ENCODE measurements around the gene ZGPAT.
"Not testable (repeated sequence)": the region's sequence is repeated elsewhere in the genome, so short reads cannot be mapped to it uniquely, and the experiment has no call there.

The ZGPAT gene

GRCh38 chr20:63703471-63703975, 4.3 kb upstream of the ZGPAT start:
- DNase-seq, result no peak

GRCh38 chr20:63703976-63704748, 3.7 kb upstream of the ZGPAT start:
- no peak for DNase-seq

- no peak for DNase-seq
These were observed 3.1 kb upstream of the ZGPAT start for GRCh38 chr20:63704749-63705117.

- no peak for DNase-seq
These were observed 2.4 kb upstream of the ZGPAT start for GRCh38 chr20:63705232-63706026.

GRCh38 chr20:63706027-63706695, 1.7 kb upstream of the ZGPAT start:
- no peak for DNase-seq

GRCh38 chr20:63706852-63707557, 834 bp upstream of the ZGPAT start:
- DNase-seq, result no peak

DNA sequence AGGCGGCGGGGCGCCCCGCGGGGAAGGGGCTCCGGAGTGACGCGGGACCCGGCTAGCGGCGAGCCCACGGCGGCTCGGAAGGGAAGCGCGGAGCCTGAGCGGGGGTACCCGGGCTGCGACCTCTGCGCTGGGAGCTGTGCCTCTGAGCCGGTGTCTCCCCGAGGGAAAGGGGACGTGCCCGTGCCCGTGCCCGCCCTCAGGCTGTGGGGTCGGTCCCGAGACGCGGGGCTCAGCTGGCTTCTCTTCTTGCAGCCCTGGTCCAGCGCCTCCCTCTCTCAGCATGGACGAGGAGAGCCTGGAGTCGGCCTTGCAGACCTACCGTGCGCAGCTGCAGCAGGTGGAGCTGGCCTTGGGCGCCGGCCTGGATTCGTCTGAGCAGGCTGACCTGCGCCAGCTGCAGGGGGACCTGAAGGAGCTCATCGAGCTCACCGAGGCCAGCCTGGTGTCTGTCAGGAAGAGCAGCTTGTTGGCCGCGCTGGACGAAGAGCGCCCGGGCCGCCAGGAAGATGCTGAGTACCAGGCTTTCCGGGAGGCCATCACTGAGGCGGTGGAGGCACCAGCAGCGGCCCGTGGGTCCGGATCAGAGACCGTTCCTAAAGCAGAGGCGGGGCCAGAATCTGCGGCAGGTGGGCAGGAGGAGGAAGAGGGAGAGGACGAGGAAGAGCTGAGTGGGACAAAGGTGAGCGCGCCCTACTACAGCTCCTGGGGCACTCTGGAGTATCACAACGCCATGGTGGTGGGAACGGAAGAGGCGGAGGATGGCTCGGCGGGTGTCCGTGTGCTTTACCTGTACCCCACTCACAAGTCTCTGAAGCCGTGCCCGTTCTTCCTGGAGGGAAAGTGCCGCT, 686 bp downstream of the ZGPAT start:
- no peak for DNase-seq

DNA sequence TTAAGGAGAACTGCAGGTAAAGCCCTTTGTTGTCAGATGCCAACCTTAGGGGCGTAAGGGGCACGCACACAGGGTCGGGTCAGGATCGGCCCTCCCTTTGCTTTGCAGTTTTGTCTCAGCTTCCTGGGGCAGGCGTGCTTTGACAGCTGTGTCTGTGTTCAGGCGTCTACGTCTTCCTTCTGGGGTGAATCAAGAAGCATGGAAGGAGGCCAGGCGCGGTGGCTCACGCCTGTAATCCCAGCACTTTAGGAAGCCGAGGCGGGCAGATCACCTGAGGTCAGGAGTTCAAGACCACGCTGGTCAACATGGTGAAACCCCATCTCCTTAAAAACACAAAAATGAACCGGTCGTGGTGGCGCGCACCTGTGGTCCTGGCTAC, 1.3 kb downstream of the ZGPAT start:
- no peak for DNase-seq

DNA sequence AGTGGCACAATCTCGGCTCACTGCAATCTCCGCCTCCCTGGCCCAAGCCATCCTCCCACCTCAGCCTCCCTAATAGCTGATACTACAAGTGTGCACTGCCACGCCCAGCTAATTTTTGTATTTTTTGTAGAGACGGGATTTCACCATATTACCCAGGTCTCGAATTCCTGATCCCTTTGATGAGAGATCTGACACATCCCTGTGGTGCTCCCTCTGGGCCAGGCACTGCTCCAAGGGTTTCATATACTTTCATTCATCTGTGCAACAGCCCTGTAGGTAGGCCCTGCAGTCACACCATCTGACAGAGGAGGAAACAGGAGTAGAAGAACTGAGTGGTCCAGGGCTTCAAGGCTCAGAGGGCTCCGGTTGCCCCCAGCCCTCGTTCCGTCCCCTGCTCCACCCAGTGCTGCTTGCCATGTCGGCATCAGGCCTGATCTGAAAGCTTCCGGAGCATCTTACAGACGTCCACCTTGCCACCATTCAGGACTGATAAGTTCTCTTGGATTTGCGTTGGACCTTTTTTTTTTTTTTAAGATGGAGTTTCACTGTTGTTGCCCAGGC, 3.3 kb downstream of the ZGPAT start:
- no peak for DNase-seq

GRCh38 chr20:63712191-63712590, 4.4 kb downstream of the ZGPAT start:
- no peak for DNase-seq

DNA sequence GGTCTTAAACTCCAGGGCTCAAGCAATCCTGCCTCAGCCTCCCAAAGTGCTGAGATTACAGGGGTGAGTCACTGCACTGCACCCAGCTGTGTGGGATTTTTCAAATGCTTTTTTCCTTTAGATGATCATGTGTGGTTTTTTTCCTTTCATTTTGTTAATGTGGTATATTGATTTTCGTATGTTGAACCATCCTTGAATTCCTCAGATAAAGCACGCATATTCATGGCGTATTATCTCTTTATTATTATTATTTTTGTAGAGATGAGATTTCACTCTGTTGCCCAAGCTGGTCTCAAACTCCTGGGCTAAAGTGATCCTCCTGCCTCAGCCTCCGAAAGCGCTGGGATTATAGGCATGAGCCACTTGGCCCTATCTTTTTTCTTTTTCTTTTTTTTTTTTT, 7.0 kb downstream of the ZGPAT start:
- no peak for DNase-seq

DNA sequence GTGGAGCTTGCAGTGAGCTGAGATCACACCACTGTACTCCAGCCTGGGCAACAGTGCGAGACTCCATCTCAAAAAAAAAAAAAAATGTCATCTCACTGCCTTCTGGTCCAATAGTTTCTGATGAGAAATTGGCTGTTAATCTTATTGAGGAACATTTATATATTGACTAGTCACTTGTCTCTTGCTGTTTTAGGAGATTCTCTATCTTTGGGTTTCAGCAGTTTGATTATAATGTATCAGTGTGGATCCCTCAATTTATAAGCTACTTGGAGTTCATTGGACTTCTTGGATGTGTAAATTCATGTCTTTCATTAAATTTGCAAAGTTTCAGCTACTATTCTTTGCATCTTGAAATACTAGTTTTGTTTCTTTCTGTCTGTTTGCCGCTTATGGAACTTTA, 11.2 kb downstream of the ZGPAT start:
- DNase-seq, result no peak

GRCh38 chr20:63722967-63723622, 15.3 kb downstream of the ZGPAT start:
- DNase-seq, result not testable (repeated sequence)

- DNase-seq, result not testable (repeated sequence)
These were observed 22.4 kb downstream of the ZGPAT start for GRCh38 chr20:63730189-63730733.

DNA sequence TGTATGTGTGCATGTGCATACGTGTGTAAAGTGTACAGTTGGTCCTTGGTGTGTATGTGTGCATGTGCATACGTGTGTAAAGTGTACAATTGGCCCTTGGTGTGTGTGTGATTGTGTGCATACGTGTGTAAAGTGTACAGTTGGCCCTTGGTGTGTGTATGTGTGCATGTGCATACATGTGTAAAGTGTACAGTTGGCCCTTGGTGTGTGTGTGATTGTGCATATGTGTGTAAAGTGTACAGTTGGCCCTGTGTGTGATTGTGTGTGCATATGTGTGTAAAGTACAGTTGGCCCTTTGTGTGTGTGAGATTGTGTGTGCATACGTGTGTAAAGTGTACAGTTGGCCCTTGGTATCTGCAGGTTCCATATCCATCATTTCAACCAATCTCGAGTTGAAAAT, 23.6 kb downstream of the ZGPAT start:
- no peak for DNase-seq

DNA sequence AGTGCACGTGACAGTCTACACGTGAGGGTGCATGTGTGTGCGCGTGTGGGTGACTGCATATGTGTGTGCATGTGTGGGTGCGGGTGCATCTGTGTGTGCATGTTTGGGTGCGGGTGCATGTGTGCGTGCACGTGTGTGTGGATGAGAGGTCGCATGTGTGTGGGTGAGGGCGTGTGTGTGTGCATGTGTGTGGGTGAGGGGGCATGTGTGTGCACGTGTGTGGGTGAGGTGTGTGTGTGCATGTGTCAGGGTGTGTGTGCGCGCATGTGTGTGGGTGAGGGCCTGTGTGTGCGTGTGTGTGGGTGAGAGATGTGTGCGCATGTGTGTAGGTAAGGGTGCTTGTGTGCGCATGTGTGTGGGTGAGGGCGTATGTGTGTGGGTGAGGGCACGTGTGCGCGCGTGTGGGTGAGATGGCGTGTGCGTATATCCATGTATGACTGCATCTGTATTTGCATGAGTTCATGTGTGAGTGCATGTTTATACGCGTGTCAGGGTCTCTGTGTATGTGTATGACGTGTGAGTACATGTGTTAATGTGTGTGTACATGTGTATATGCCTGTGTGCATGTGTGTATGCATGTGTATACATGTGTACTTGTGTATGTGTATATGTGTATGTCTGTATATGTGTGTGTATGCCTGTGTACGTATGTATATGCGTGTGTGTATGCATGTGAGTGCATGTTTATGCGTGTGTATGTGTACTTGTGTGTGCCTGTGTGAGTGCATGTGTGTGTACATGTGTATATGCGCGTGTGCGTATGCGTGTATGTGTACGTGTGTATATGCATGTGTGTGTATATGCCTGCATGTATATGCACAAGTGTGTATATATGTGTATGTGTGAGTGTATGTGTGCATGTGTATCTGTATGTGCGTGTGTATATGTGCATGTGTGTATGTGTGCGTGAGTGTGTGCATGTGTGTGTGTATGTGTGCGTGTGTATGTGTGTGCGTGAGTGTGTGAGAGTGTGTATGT, 24.6 kb downstream of the ZGPAT start:
- no peak for DNase-seq

DNA sequence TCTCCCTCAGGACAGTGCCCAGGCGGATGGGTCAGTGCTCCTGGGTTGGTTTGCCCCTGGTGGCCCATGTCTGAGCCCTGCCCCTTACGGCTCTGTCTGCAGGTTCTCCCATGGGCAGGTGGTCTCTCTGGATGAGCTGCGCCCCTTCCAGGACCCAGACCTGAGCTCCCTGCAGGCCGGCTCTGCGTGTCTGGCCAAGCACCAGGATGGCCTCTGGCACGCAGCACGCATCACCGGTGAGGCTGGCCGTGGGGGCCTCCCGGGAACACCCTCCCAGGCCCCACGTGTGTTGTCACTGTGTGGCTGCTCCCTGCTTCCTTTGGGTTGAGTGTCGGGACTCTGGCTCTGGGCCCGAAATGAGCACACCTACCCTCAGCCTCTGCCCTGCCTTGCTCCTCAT, 25.3 kb downstream of the ZGPAT start:
- no peak for DNase-seq

DNA sequence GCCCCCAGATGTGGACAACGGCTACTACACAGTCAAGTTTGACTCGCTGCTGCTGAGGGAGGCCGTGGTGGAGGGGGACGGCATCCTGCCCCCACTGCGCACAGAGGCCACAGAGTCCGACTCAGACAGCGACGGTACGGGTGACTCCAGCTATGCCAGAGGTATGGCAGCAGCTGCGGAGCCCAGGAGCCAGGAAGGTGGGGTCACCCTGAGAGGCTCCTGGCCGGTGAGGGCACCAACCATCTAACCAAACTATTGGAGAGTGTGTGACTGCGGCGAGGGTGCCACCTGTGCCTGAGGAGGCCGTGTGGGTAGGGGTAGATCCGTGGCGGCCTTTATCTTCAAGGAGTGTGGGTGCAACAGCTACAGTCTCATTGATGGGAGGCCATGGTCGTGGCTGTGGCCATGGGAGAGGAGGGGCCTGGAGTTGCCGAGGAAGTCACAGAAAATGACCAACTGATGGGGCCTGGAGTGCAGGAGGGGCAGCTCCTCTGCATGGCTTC, 25.8 kb downstream of the ZGPAT start:
- DNase-seq, result no peak
